ENCODE data around the gene ILKAP. TPM values are rescaled to one million over a fixed set of nuclear protein-coding genes. Genes with fewer than 3 reads are reported as not detected.
A peak's percentile ranks its signal among the peaks of the same experiment; 100 is the strongest.

Gene ILKAP, protein sequence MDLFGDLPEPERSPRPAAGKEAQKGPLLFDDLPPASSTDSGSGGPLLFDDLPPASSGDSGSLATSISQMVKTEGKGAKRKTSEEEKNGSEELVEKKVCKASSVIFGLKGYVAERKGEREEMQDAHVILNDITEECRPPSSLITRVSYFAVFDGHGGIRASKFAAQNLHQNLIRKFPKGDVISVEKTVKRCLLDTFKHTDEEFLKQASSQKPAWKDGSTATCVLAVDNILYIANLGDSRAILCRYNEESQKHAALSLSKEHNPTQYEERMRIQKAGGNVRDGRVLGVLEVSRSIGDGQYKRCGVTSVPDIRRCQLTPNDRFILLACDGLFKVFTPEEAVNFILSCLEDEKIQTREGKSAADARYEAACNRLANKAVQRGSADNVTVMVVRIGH
- total RNA-seq (2014; rRNA removed; shearing (Covaris generic)) (6.3 and 11.9 TPM in 2 replicates), polyA plus RNA-seq (2016; fragmentation: Nextera tagmentation; extraction: Ambion mirVana) (34.1 and 35.0 TPM in 2 replicates)

GRCh38 chr2:238203094-238203972 lies at the start of gene ILKAP:
Gene ILKAP, minus strand, starts transcription at chr2:238203695. Its CDS starts 142 bp downstream, at chr2:238203553.
- TF ChIP-seq EZH2phosphoT487 (IDR thresholded peaks at IDR 0.05; ENCODE audit: insufficient read depth, low read depth), result no peak
- TF ChIP-seq EZH2 (IDR thresholded peaks at IDR 0.05; ENCODE audit: insufficient read depth, poor library complexity, severe bottlenecking), result no peak
- Histone ChIP-seq H4K20me1 (ENCODE audit: insufficient read depth) (peaks cover 12% of the 10 kb centered on the region; the same call in 1 of the 2 replicates), H3K4me3 (peak within 1 kb of the TSS; percentile 96), H2AFZ (peak within 1 kb of the TSS; percentile 97), H3K9me3 (ENCODE audit: low read depth) (no peaks in the 10 kb centered on the region), H3K9me2 (ENCODE audit: insufficient read depth) (no peaks in the 10 kb centered on the region), H3K9ac (peak within 1 kb of the TSS; percentile 94), H3K27ac (peak within 1 kb of the TSS; percentile 79), H3K4me1 (ENCODE audit: insufficient read depth) (peaks cover 25% of the 10 kb centered on the region), H3K27me3 (replicated peaks; ENCODE audit: insufficient read depth) (no peaks in the 10 kb centered on the region; the same call in 1 of the 2 replicates), H3K36me3 (ENCODE audit: low read depth) (no peaks in the 10 kb centered on the region), H3K79me2 (ENCODE audit: insufficient read depth) (peaks cover 47% of the 10 kb centered on the region), H3K4me2 (ENCODE audit: unreplicated experiment) (peak within 1 kb of the TSS; percentile 93), H3F3A (ENCODE audit: insufficient read depth) (no peaks in the 10 kb centered on the region)
- peak; percentile 94 for DNase-seq
- WGBS, 2 experiments (ENCODE audit: low coverage in 1 of 2, low lambda C conversion rate in 2 of 2, missing lambda C conversion rate in 2 of 2), result 1 to 2% methylated on average over 41 to 108 of the region's 126 CpGs
- in situ Hi-C loops (cut with MboI), result no loop called here

DNA sequence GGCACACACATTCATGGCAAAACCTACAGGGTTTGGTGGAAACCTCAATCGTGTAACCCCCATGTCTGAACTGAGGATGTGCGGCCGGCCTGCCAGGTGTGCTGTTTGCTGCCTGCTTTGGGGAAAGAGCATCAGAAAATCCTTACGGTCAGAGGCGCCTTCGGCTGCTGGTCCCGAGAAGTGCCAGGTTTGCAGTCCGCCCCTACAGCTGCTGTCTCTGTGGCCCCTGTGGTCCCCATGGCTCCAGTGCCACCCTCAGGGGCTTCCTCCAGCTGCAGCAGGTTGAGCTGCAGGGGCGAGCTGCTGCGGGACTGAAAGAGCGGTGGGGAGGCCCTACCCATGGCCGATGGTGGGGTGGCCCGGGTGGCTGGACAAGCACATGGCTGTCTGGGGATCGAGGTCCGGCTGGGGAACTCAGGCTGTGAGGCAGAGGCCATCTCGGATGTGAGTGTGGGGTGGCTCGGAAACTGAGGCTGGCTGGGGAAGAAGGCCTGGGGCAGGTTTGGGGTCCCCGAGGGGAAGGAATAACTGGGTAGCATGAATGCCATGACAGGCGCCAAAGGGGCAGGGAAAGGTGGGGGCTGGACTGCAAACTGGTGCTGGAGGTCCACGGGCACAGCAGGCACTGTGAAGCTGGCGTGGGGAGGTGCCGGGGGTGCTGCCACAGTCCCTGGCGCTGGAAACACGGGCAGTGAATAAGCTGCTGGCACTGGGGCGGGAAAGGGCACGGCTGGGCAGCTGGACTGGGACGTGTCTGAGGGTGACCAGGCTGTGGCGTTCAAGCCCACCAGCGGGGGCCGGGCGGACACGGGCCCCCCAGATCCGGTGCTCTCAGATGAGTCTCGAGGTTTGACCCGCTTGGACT lies 49.5 kb upstream of the ILKAP start:
- no peak overlapping the region for H3K9ac ChIP-seq
- no peak overlapping the region for H2AFZ ChIP-seq
- no peaks in the 10 kb centered on the region for H3K9me3 ChIP-seq (ENCODE audit: low read depth)
- no peak for TF ChIP-seq EZH2phosphoT487 (IDR thresholded peaks at IDR 0.05; ENCODE audit: insufficient read depth, low read depth)
- TF ChIP-seq EZH2 (IDR thresholded peaks at IDR 0.05; ENCODE audit: insufficient read depth, poor library complexity, severe bottlenecking), result no peak
- DNase-seq, result no peak
- in situ Hi-C loops (cut with MboI), result loop anchor here (25.0 kb wide), 1 partner anchor 666 kb away; the partner anchor contains the start of gene RAB17
- H3K4me1 ChIP-seq (ENCODE audit: insufficient read depth), result no peaks in the 10 kb centered on the region
- no peaks in the 10 kb centered on the region for H3K27me3 ChIP-seq (replicated peaks; ENCODE audit: insufficient read depth)
- H3K79me2 ChIP-seq (ENCODE audit: insufficient read depth), result no peaks in the 10 kb centered on the region
- WGBS, 2 experiments (ENCODE audit: low coverage in 1 of 2, low lambda C conversion rate in 2 of 2, missing lambda C conversion rate in 2 of 2), result 95% methylated on average over 30 to 35 of the region's 35 CpGs
- no peaks in the 10 kb centered on the region for H3K9me2 ChIP-seq (ENCODE audit: insufficient read depth)
- no peaks in the 10 kb centered on the region for H3F3A ChIP-seq (ENCODE audit: insufficient read depth)
- H3K4me2 ChIP-seq (ENCODE audit: unreplicated experiment), result no peak overlapping the region
- no peak overlapping the region for H3K27ac ChIP-seq
- H4K20me1 ChIP-seq (ENCODE audit: insufficient read depth), result no peaks in the 10 kb centered on the region
- H3K36me3 ChIP-seq (ENCODE audit: low read depth), result no peaks in the 10 kb centered on the region; the same call in 1 of the 2 replicates
- H3K4me3 ChIP-seq, result no peak overlapping the region

DNA sequence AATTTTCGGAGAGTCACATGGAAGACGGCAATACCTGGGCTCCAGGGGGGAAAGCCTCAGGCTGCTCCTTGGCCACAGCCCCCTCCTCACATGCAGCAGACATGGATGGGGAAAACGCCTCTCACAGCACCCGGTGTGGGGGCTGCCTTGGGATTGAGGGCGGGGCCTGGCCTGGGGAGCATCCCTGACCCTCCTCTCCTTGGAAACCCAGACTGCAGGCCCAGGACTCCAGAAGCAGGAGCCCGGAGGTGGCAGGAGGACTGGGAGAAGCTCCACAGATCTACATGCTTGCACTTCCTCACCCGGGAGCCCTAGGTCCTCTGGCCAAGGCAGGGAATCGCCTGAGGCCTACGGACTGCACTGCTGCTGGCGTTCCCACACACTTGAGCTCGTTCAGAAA lies 48.5 kb upstream of the ILKAP start:
- Histone ChIP-seq H3K27me3 (replicated peaks; ENCODE audit: insufficient read depth) (no peaks in the 10 kb centered on the region), H3F3A (ENCODE audit: insufficient read depth) (no peaks in the 10 kb centered on the region), H3K27ac (no peak overlapping the region), H3K4me1 (ENCODE audit: insufficient read depth) (no peaks in the 10 kb centered on the region), H3K4me3 (no peak overlapping the region), H3K9ac (no peak overlapping the region), H3K9me2 (ENCODE audit: insufficient read depth) (no peaks in the 10 kb centered on the region), H3K36me3 (ENCODE audit: low read depth) (no peaks in the 10 kb centered on the region; the same call in 1 of the 2 replicates), H3K9me3 (ENCODE audit: low read depth) (no peaks in the 10 kb centered on the region), H2AFZ (no peak overlapping the region), H3K79me2 (ENCODE audit: insufficient read depth) (no peaks in the 10 kb centered on the region), H4K20me1 (ENCODE audit: insufficient read depth) (no peaks in the 10 kb centered on the region), H3K4me2 (ENCODE audit: unreplicated experiment) (no peak overlapping the region)
- WGBS, 2 experiments (ENCODE audit: low coverage in 1 of 2, low lambda C conversion rate in 2 of 2, missing lambda C conversion rate in 2 of 2), result 95 to 98% methylated on average over 10 to 11 of the region's 11 CpGs
- TF ChIP-seq EZH2phosphoT487 (IDR thresholded peaks at IDR 0.05; ENCODE audit: insufficient read depth, low read depth) (no peak), EZH2 (IDR thresholded peaks at IDR 0.05; ENCODE audit: insufficient read depth, poor library complexity, severe bottlenecking) (no peak)
- in situ Hi-C loops (cut with MboI), result loop anchor here (25.0 kb wide), 1 partner anchor 665 kb away; the partner anchor contains the start of gene RAB17
- DNase-seq, result no peak

Measured in GM23248 (cell line).